Measurements from ENCODE around the gene PANX3. TPM values are rescaled to one million over a fixed set of nuclear protein-coding genes. Genes with fewer than 3 reads are reported as not detected.

Gene PANX3
- total RNA-seq, 2 experiments from 2014 or later: not detected

- intact Hi-C loops (cut with micrococcal nuclease): no loop called here
- Mint-ChIP-seq H3K36me3 (ENCODE audit: low read depth) (peaks cover 4% of the 10 kb centered on the region), H3K27ac (no peak overlapping the region), H3K4me1 (ENCODE audit: low read depth) (no peaks in the 10 kb centered on the region), H3K9me3 (no peaks in the 10 kb centered on the region), H3K27me3 (no peaks in the 10 kb centered on the region), H3K4me3 (no peak overlapping the region)
- DNase-seq: no peak
- ChIA-PET CTCF (interaction anchor here (0.9 to 2.0 kb wide), 5 partner anchors 11 to 173 kb away, joined by 3 to 13 read pairs (median 5); no protein-coding TSS in a partner anchor), POLR2A (no interaction called here)
- TF ChIP-seq CTCF (IDR thresholded peaks at IDR 0.05): no peak
- no peak for ATAC-seq
Observed at GRCh38 chr11:124663861-124664260, 52.6 kb downstream of the PANX3 start.

GRCh38 chr11:124667601-124668000, 56.4 kb downstream of the PANX3 start:
- ATAC-seq (no peak), DNase-seq (no peak)
- ChIA-PET POLR2A (no interaction called here), CTCF (interaction anchor here (1.2 to 4.3 kb wide), 4 partner anchors 18 to 132 kb away, joined by 3 to 43 read pairs (median 4); partner anchors contain the start of gene MSANTD2)
- Mint-ChIP-seq H3K27ac (no peak overlapping the region), H3K36me3 (ENCODE audit: low read depth) (peaks cover 4% of the 10 kb centered on the region), H3K4me3 (no peak overlapping the region), H3K9me3 (no peaks in the 10 kb centered on the region), H3K4me1 (ENCODE audit: low read depth) (peaks cover 15% of the 10 kb centered on the region), H3K27me3 (no peaks in the 10 kb centered on the region)
- no peak for TF ChIP-seq CTCF (IDR thresholded peaks at IDR 0.05)
- intact Hi-C loops (cut with micrococcal nuclease): no loop called here

- H3K4me1 Mint-ChIP-seq (ENCODE audit: low read depth): peaks cover 22% of the 10 kb centered on the region
- ChIA-PET POLR2A (interaction anchor here (1.3 kb wide), 1 partner anchor 168 kb away, joined by 3 read pairs; no protein-coding TSS in a partner anchor), CTCF (interaction anchor here (0.6 to 4.3 kb wide), 39 partner anchors 9 to 291 kb away, joined by 3 to 92 read pairs (median 5); partner anchors contain the start of genes ESAM, MSANTD2, ROBO3 and TBRG1)
- DNase-seq (peak; percentile 50), ATAC-seq (peak; percentile 18)
- no peaks in the 10 kb centered on the region for H3K27me3 Mint-ChIP-seq
- no peak overlapping the region for H3K27ac Mint-ChIP-seq
- TF ChIP-seq CTCF (IDR thresholded peaks at IDR 0.05): peak; percentile 85
- no peaks in the 10 kb centered on the region for H3K9me3 Mint-ChIP-seq
- intact Hi-C loops (cut with micrococcal nuclease): loop anchor here (1.0 kb wide), 2 partner anchors 94 to 168 kb away; no protein-coding TSS in a partner anchor
- H3K4me3 Mint-ChIP-seq: no peak overlapping the region
- H3K36me3 Mint-ChIP-seq (ENCODE audit: low read depth): peaks cover 4% of the 10 kb centered on the region
Observed at GRCh38 chr11:124669193-124669592, 58.0 kb downstream of the PANX3 start.

Other genes with a start within 250 kb of the PANX3 start
- gene OR8B2, start 226.9 kb upstream of the PANX3 start, total RNA-seq: not detected
- not detected for gene OR8B3, start 212.4 kb upstream of the PANX3 start, total RNA-seq
- not detected for gene OR8B4, start 186.6 kb upstream of the PANX3 start, total RNA-seq
- not detected for gene OR8B8, start 165.7 kb upstream of the PANX3 start, total RNA-seq
- gene OR8B12, start 67.8 kb upstream of the PANX3 start, total RNA-seq: not detected
- gene OR8A1, start 41.4 kb upstream of the PANX3 start, total RNA-seq: not detected
- 10 to 100 TPM; 31.9 to 32.1 TPM for gene TBRG1, start 11.4 kb downstream of the PANX3 start, total RNA-seq
- 1 to 10 TPM; 5.0 to 6.2 TPM for gene SIAE, start 62.3 kb downstream of the PANX3 start, total RNA-seq
- gene SPA17, start 62.5 kb downstream of the PANX3 start, total RNA-seq: 1 to 10 TPM; 3.1 to 3.6 TPM
- gene NRGN, start 128.5 kb downstream of the PANX3 start, total RNA-seq: 1 to 10 TPM; 5.7 to 6.4 TPM
- under 1 TPM in 1 of 2 experiments, not detected in 1; 0.32 TPM for gene VSIG2, start 140.8 kb downstream of the PANX3 start, total RNA-seq
- under 1 TPM; 0.60 to 0.65 TPM for gene ESAM, start 150.9 kb downstream of the PANX3 start, total RNA-seq
- gene MSANTD2, start 189.0 kb downstream of the PANX3 start, total RNA-seq: 1 to 10 TPM; 5.8 to 7.3 TPM